HG03280 (cell line): ENCODE data around the gene GSTO2.

Source experiments
- ATAC-seq: cut with Tn5 transposase; IDR thresholded peaks from one replicate; pipeline ENCODE4 v1.9.1; 2021; ENCODE audit warnings: mild to moderate bottlenecking, moderate library complexity; ENCODE audit not compliant: unreplicated experiment

GSTO2 gene

DNA sequence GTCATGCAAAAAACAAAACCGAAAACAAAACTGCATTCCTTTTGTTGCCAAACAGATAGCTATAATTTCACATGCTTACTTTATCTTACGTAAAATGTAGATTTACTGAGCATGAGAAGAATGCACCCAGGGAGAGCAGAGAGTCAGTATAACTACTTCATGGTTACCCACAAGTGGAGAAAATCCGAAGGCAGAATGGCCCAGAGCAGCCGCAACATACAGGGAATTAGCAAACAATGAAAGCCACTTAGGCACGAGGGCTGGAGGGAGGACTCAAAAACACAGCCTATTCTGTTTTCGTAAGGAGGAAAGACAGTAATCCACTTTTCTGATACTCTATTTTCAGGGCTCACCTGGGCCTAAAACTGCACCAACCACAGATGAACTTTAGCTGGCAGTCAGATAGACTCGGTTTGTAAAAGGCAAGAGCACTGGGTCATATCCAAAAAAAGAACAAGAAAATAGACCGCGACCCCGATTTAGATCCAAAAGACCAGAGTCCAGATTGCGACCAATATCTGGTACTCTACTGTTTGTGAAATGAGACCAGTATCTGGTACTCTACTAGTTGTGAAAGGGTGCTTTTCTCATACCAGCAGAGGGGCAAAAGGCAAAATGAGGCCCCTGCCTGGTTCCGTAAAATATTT lies 68.0 kb downstream of the GSTO2 start:
- ATAC-seq, result peak; percentile 35

DNA sequence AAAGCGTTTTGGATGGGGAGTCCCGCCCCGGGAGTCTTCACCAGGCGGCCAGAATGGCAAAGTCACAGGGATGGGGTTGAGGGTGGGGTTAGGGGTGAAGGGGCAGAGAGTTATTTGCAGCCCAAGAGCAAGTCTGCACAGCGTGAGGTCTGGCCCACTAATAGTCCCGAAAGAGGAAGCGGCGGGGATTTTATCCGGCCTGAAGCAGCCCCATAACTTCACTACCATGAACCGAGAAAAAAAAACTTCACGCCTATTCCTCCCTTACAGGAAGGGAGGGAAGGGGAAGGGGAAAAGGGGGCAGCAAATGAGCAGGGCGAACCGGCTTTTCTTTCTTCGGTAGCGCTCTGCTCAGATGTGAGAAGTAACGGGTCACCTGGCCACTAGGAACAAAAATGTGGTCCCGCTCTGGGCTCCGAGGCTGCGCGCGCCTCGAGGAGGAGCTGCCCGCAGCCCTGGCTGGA lies 68.6 kb downstream of the GSTO2 start:
- peak; percentile 39 for ATAC-seq

DNA sequence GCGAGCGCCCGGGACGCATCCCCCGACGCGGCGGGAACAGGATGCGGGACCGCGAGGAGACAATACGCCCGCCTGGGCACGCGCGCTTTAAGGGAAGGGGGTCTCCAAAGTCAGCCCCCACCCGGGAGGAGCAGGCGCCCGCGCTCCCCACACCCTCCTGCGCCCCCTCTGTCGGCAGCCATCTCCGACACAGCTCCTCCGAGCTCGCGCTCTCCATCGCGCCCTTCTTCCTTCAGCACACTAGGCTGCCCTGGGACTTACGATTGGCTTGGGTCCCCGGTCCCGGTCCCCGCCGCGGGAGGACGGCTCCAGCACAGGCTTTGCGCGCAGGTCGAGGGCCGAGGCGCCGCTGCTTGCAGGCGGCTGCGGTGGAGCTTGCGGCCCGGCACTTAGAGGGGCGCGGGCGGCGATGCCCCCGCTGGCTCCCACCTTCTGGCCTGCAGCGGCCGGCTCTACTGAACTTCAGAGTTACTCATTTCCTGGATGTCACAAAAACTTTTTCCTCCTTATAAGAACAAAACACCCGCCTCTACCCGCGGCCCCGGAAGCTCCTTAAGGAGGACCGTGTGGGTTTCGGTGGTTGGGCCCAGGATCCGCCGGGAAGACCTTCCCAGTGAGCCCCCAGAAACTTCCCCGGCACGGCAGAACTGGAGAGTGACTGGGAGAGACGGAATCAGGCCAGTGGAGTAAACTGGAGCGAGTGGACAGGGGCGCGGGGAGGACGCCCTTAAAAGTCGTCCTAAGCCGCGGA lies 69.2 kb downstream of the GSTO2 start, which contains the start of gene ITPRIP:
Gene ITPRIP, minus strand, starts transcription at position 481 of the 751 bp plus-strand sequence. CDS start 22,414 bp downstream, outside the sequence.
- ATAC-seq, result peak; percentile 56

DNA sequence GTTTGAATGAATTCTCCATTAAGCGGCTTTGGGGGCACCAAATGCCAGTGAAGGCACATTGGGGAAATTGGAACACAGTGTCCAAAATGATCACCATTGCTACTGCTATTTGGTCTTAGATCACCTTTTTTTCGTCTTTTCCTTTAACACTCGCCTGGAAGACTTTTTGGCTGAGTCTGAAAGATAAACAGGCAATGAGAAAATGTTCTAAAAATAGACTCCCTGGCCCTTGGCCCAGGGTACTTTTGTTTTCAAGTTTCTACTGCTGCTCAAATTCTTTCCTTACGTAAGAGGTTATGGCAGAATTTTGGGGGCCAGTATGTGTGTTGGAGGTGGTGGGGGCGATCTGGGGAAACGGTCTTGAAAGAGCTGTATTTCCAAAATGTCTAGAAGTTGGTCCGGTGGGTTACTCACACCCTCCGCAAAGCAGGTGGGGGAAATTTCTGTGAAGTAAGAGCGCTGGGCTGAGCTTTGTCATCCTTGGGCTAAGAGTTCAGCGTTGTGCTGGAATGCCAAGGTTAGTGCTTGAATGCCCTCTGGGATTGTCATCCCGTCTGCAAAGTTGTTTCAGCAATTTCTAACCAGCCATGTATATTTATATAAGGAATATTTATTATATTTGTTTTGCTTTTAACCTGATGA lies 70.6 kb downstream of the GSTO2 start:
- no peak for ATAC-seq

DNA sequence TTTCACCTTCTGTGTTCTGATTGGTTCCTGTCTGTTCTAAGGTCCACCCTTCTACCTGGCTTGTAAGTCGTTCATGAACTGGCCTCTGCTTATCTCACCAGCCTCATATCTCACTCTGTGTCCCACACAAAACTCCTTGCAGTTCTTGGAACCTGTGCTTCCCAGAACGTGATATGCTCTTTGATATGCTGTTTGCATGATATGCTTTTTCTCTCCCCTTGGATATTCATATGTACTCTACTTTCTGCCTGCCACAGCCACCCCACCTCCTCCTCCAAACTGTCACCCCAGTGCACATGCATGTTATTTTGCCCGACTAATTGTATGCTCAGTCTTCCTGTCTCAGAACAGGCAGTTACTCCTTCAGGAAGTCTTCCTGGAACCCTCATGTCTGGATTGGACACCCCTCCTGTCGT lies 71.1 kb downstream of the GSTO2 start:
- ATAC-seq, result no peak

DNA sequence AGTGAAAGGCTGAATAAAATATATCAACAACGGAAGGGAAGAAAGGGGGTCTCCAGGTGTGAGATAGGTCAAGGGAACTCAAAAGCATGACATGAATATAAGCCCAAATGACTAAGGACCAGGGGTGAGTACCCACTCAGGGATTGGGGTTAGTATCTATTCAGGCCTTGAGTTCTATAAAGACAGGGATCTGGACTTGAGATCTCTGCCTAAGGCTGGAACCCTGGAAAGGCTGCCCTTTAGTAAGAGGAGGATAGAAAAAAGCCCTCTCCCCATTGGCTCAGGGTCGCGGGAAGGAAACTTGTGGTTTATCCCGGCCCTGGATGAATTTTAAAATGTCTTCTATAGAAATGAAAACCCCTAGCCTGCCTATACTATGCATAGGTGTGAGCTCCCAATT lies 71.7 kb downstream of the GSTO2 start:
- ATAC-seq, result no peak

DNA sequence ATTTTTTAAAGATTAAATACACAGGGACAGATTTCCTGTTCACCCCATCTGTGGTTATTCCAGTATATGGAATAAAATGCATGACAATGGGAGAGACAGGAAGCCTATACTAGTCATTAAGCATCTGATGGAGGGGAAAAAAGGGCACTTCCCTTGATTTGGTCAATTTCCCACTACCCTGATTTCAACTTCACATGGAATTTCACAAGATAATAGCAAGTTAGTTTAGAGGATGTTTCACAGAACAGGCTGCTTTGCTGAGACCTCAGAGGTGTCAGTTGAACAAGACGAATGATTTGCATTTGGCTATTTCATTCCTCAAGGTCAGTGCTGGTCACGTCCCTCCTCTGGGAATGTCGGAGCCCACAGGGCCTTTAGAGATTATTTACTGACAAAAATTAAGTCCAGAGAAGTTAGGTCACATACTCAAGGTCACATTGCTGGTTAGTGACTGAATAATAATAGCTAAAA lies 74.0 kb downstream of the GSTO2 start:
- no peak for ATAC-seq

DNA sequence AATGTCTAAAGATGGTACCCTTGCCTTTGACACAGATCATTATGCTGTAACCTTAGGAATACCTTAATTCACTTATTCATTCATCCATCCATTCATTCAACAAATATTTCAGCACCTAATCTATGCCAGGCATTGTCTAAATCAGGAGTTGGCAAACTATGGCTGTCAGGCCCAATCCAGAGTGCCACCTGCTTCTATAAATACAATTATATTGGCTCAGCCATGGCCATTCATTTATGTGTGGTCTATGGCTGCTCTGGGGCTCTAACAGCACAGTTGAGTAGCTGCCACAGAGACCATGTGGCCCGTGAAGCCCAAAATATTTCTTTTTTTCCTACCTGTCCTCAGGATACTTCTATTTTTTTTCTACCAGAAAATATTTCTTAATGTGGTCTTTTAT lies 75.2 kb downstream of the GSTO2 start:
- no peak for ATAC-seq

DNA sequence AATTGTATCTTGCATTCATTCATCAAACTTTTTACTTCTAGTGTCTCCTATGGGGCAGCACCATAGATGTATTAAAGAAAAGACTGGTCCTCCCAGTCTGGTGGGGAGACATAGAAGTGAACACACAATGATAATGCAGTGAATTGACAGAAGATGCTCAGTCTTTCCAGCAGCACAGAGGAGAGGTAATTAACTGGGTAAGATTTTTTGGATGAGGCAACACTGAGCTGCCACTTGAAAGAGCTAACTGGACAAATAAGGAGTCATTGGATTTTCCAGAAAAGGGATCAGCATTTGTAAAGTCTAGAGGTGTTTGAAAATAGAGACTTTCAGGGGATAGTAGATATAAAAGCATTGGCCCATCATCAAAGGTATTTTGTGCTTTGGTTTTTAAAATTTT lies 76.5 kb downstream of the GSTO2 start:
- no peak for ATAC-seq

DNA sequence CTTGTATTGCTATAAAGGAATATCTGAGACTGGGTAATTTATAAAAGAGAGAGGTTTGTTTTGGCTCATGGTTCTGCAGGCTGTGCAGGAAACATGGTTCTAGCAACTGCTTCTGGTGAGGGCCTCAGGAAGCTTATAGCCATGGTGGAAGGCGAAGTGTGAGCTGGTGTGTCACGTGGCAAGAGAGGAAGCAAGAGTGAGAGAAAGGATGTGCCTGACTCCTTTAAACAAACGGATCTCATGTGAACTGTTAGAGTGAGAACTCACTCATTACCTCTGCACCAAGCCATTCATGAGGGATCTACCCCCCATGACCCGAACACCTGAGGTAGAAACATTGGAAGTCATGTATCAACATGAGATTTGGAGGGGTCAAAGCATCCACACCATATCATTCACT lies 77.0 kb downstream of the GSTO2 start:
- no peak for ATAC-seq

DNA sequence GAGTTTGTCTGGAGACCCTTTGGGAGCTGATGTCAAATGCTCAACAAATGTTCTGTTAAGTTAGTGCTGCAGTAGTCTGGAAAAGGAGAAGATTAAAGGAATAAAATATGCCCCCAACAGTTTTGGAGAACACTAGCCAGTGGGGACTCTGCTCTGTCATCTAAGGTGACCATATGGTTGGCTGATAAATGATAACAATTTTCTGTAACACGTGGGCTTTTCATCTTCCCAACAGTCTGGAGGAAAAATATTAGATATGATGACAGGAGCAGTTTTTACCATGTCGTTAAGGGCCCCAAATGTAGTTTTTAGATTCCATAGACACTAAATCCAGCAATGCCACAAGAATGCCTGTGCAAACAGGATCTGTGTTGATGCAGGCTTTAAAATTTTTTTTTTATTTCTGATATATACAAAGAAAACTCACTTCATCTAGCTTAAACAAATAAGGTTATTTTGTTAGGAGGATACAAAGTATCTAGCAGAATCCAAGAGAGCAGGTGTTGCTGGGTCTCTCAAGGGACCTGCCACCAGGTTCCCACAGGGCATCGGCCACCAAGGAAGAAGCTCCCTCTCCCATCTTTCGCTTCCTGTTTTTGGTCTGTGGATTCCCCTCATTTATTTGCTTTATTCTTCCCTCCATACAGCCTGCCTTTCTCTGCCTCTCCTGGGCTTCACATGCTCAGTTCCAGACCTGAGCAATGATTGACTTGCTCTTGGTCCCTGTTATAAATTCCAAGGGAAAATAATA lies 78.5 kb downstream of the GSTO2 start:
- no peak for ATAC-seq

DNA sequence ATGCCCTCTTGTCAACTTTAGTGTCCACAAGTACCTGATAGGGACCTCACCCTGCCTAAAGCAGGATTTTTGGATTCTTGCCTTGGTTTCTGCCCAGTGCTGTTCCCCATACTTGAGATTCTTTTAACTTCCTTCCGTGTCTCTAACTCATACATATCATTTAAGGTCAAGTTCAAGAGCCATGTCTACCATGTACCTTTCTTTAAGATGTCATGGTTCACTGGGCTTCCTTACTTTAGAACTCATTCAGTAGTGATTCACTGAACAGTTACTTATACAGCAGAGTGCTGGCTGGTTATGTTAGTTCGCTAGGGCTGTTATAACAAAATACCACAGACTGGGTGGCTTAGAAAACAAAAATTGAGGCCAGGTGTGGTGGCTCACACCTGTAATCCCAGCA lies 79.6 kb downstream of the GSTO2 start:
- ATAC-seq, result no peak

DNA sequence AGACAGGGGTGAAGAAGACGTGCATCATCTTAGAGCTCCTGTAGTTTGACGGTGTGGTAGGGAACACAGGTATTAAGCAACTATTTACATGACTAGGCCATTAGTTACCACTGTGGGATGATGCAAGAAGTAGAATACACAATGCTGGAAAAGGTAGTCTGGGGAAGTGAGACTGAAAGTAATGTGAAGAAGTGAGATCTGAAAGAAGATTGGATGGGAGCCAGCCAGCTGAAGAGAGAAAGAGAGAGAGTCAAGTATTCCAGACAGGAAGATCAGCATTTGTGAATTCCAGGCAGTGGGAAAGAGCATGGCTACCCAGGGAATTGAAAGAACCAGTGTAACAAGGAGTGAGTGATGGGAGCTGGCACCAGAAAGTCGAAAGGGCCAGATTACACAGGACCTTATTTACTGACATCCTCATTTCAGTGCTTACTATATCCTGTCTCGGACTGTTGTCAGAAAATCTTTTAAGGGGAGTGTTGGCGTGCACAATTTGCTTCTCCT lies 80.7 kb downstream of the GSTO2 start:
- ATAC-seq, result peak; percentile 51

DNA sequence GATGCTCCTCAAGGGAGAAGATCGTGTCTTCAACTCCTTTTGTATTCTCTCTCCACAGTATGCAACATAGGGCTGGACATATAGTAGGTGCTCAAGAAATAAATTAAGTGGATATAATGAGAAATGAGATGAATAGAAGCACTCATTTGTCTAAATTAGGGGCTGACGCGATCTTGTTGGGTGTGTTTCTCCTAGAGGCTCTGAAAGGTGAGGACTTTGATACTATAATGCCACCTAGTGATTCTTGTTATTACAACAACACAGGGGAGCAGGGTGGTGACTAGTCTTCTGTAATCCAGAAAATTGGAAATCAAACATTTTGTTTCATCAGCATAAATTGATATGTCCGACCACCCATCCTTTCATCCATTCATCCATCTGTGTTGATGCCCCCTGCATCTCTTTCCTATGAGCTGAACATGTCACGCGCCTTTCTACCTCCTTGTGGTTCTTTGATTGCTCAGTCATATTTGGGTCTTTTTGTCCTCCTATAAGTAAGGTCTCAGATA lies 81.2 kb downstream of the GSTO2 start:
- peak; percentile 46 for ATAC-seq

DNA sequence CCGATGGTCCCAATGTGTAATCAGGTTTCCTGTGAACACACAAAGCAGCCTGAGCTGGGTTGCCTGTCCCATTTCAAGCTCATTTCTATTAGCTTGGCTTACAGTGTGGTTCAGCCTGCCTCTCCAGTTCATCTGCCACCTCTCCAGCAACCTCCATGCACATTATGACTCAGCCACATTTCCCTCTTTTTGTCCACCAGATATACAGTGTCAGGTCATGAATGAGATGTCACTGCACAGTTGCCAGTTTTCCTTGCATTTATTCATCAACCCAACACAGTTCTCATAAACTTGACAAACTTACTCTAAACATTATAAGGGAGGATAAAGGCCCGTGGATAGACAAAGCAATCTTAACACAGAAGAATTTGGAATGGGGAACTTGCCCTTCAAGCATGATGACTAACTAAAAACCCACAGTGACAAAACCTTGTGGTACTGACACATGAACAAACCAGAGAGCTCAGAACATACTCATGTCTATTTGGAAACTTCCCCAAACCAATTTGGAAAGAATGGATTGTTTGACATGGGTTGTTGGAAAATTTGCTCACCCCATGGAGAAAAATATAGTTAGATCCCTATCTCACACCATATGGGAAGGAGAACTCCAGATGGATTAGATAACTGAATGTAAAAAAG lies 82.2 kb downstream of the GSTO2 start:
- ATAC-seq, result no peak

DNA sequence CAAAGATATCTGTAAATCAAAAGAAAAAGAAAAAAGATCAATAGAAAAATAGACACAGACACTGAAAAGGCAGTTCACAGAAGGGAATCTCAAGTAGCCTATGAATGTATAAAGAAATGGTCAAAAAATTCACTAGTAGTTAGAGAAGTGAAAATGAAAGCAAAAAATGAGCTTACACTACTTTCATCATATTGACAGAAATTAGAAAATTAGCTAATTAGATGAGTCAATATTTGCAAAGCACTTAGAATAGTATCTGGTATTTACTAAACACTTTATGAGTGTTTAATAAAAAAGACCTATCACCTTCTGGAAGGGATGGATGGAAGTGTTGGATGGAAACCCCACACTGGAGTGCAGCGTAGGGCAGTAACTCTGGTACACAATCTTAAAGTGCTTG lies 82.9 kb downstream of the GSTO2 start:
- no peak for ATAC-seq

DNA sequence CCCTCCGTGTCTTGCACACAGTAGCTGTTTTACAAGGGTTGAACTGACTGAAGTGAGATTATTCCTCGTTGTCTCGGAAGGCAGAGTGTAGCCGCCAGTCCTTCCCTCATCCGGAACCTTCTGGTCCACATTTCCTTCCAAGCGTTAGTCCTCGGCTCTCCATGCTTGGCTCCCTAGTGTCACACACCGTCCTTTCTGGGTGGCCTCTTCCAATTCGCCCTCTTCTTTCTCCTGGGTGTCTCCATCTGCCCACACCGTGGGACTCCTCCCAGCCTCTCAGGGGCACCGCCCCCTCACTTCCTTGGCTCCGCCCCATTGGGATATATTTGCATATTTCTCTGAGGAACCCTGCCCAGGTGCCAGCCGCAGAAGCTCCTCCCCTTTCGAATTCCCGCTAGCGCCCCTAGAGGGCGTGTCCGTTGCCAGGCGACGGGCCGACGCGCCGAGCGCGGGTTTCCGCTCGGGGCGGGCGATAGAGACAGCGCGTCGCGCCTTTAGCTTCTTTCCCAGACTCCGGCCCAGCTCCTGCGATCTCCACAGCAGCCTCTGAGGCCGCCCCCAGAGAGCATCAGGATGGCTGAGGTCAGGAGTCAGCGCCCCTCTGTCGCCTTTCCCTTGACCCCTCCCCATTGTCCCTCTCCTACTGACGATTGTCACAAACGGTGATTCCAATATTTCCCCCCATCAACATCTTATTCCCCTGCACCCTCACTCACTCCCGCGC lies 84.5 kb downstream of the GSTO2 start, which contains the start of gene CFAP58:
Gene CFAP58, plus strand, starts transcription at position 509 of the 724 bp plus-strand sequence. Its CDS starts 65 bp downstream, at position 574.
- ATAC-seq, result peak; percentile 53
